H9 (cell line): ENCODE results near the gene NRIP3. TPM values are rescaled to one million over a fixed set of nuclear protein-coding genes. Genes with fewer than 3 reads are reported as not detected.

Source experiments
- DNase-seq: peaks from one replicate; pipeline ENCODE4 v3.0.0-alpha.2; 2017
- H2AFZ ChIP-seq: one replicate; pipeline ENCODE4 v1.6.1; 2013; ENCODE audit warnings: mild to moderate bottlenecking, low read length, control low read depth, moderate library complexity
- H2AK5ac ChIP-seq: 2 replicates; pipeline ENCODE4 v1.6.1; 2013; ENCODE audit warnings: low read length, control low read depth, mixed read lengths; ENCODE audit not compliant: insufficient read length
- H2BK120ac ChIP-seq: one replicate; pipeline ENCODE4 v1.6.1; 2013; ENCODE audit warnings: low read depth, mild to moderate bottlenecking, low read length, control low read depth, inconsistent platforms; ENCODE audit not compliant: poor library complexity, severe bottlenecking
- H2BK12ac ChIP-seq: 2 replicates; pipeline ENCODE4 v1.6.1; 2013; ENCODE audit warnings: low read length, control low read depth, mixed read lengths, low read depth; ENCODE audit not compliant: insufficient read length
- H2BK15ac ChIP-seq: 2 replicates; pipeline ENCODE4 v1.6.1; 2013; ENCODE audit warnings: low read depth, low read length, control low read depth
- H2BK20ac ChIP-seq: one replicate; pipeline ENCODE4 v1.6.1; 2013; ENCODE audit warnings: low read depth, mild to moderate bottlenecking, low read length, control low read depth, inconsistent platforms; ENCODE audit not compliant: poor library complexity, severe bottlenecking
- H2BK5ac ChIP-seq: 2 replicates; pipeline ENCODE4 v1.6.1; 2013; ENCODE audit warnings: low read length, control low read depth, mixed read lengths; ENCODE audit not compliant: insufficient read length
- H3K14ac ChIP-seq: 2 replicates; pipeline ENCODE4 v1.6.1; 2013; ENCODE audit warnings: low read length, control low read depth; ENCODE audit not compliant: insufficient read depth
- H3K18ac ChIP-seq: 2 replicates; pipeline ENCODE4 v1.6.1; 2013; ENCODE audit warnings: low read depth, mild to moderate bottlenecking, mixed read lengths, low read length, control low read depth; ENCODE audit not compliant: insufficient read length
- H3K23ac ChIP-seq: 2 replicates; pipeline ENCODE4 v1.6.1; 2013; ENCODE audit warnings: low read length, control low read depth, mixed read lengths, low read depth; ENCODE audit not compliant: insufficient read length
- H3K23me2 ChIP-seq: 2 replicates; pipeline ENCODE4 v1.6.1; 2013; ENCODE audit warnings: low read depth, mild to moderate bottlenecking, mixed read lengths, low read length, control low read depth; ENCODE audit not compliant: insufficient read length, poor library complexity, severe bottlenecking
- H3K27ac ChIP-seq: 2 replicates; pipeline ENCODE4 v1.5.1; 2013; ENCODE audit warnings: low read length, control low read depth, mixed read lengths, low read depth; ENCODE audit not compliant: insufficient read length
- H3K27me3 ChIP-seq: 2 replicates; pipeline ENCODE4 v1.6.1; 2013; ENCODE audit warnings: low read length, control low read depth, inconsistent platforms; ENCODE audit not compliant: insufficient read depth
- H3K4ac ChIP-seq: 2 replicates; pipeline ENCODE4 v1.6.1; 2013; ENCODE audit warnings: low read depth, mild to moderate bottlenecking, control low read depth, inconsistent platforms, low read length, moderate library complexity
- H3K4me1 ChIP-seq: 2 replicates; pipeline ENCODE4 v1.6.1; 2013; ENCODE audit warnings: low read length, control low read depth, inconsistent platforms; ENCODE audit not compliant: insufficient read depth
- H3K4me2 ChIP-seq: 2 replicates; pipeline ENCODE4 v1.6.1; 2013; ENCODE audit warnings: low read length, control low read depth, mixed read lengths; ENCODE audit not compliant: insufficient read length, insufficient read depth
- H3K56ac ChIP-seq: 2 replicates; pipeline ENCODE4 v1.6.1; 2013; ENCODE audit warnings: low read depth, mild to moderate bottlenecking, mixed read lengths, low read length, control low read depth; ENCODE audit not compliant: insufficient read length
- H3K79me1 ChIP-seq: 2 replicates; pipeline ENCODE4 v1.6.1; 2013; ENCODE audit warnings: low read depth, mild to moderate bottlenecking, moderate library complexity, low read length, control low read depth, inconsistent platforms; ENCODE audit not compliant: insufficient read depth, poor library complexity, severe bottlenecking
- H3K79me2 ChIP-seq: 2 replicates; pipeline ENCODE4 v1.6.1; 2013; ENCODE audit warnings: low read length, control low read depth, inconsistent platforms; ENCODE audit not compliant: insufficient read depth
- H3K9ac ChIP-seq: 2 replicates; pipeline ENCODE4 v1.6.1; 2013; ENCODE audit warnings: low read length, control low read depth, mixed read lengths; ENCODE audit not compliant: insufficient read length; ENCODE audit errors: extremely low read depth
- H3K9me3 ChIP-seq: one replicate; pipeline ENCODE4 v1.6.1; 2013; ENCODE audit warnings: low read depth, low read length, inconsistent platforms; ENCODE audit not compliant: control insufficient read depth
- H3T11ph ChIP-seq: one replicate; pipeline ENCODE4 v1.6.1; 2013; ENCODE audit warnings: mild to moderate bottlenecking, low read length, control low read depth, inconsistent platforms
- H4K20me1 ChIP-seq: one replicate; pipeline ENCODE4 v1.6.1; 2013; ENCODE audit not compliant: control insufficient read depth, insufficient read length, insufficient read depth
- H4K5ac ChIP-seq: 2 replicates; pipeline ENCODE4 v1.6.1; 2013; ENCODE audit warnings: low read depth, mild to moderate bottlenecking, mixed read lengths, low read length, control low read depth; ENCODE audit not compliant: insufficient read length
- H4K8ac ChIP-seq: replicated peaks from 2 replicates; pipeline ENCODE4 v1.6.1; 2013; ENCODE audit warnings: low read length, control low read depth, mixed read lengths, low read depth; ENCODE audit not compliant: insufficient read length
- H4K91ac ChIP-seq: 2 replicates; pipeline ENCODE4 v1.6.1; 2013; ENCODE audit warnings: low read depth, mild to moderate bottlenecking, moderate library complexity, mixed read lengths, low read length, control low read depth; ENCODE audit not compliant: insufficient read length
- H3K27ac Mint-ChIP-seq, 3 experiments: 2 replicates in 2 of 3; 3 replicates in 1 of 3; pipeline ENCODE4 v1.8.0; 2020 to 2021; ENCODE audit warnings: mixed read lengths in 3 of 3, mild to moderate bottlenecking in 1 of 3, moderate library complexity in 1 of 3
- H3K27me3 Mint-ChIP-seq: 2 replicates; pipeline ENCODE4 v1.8.0; 2021; ENCODE audit warnings: low read depth, mild to moderate bottlenecking, moderate library complexity, mixed read lengths
- H3K36me3 Mint-ChIP-seq, 3 experiments: 2 replicates in 2 of 3; 3 replicates in 1 of 3; pipeline ENCODE4 v1.8.0; 2020 to 2021; ENCODE audit warnings: low read depth in 3 of 3, mixed read lengths in 3 of 3; ENCODE audit not compliant: insufficient read depth in 1 of 3
- H3K4me1 Mint-ChIP-seq, 2 experiments: 2 replicates each; pipeline ENCODE4 v1.8.0; 2020; ENCODE audit warnings: mixed read lengths in 2 of 2
- H3K4me3 Mint-ChIP-seq, 2 experiments: 2 replicates in 1 of 2; 3 replicates in 1 of 2; pipeline ENCODE4 v1.8.0; 2020 to 2021; ENCODE audit warnings: mild to moderate bottlenecking in 2 of 2, mixed read lengths in 2 of 2, moderate library complexity in 1 of 2
- H3K9me3 Mint-ChIP-seq, 2 experiments: 2 replicates in 1 of 2; 3 replicates in 1 of 2; pipeline ENCODE4 v1.8.0; 2020; ENCODE audit warnings: mild to moderate bottlenecking in 2 of 2, mixed read lengths in 2 of 2, moderate library complexity in 1 of 2
- WGBS: extraction: QIAGEN DNeasy Blood & Tissue Kit; methylation state at CpG from one replicate; pipeline ENCODE4 v1.1.7; 2013; ENCODE audit warnings: missing lambda C conversion rate, low lambda C conversion rate, mixed read lengths; ENCODE audit not compliant: insufficient read length; ENCODE audit errors: extremely low coverage; 5-methylcytosine and 5-hydroxymethylcytosine counted together
- total RNA-seq: library from RNA; stranded (reverse); gene quantifications from 2 replicates; pipeline ENCODE4 v1.2.1, GENCODE V29; 2021
- TF ChIP-seq, protein P1 (sequence below): fragments of 200-600 bp; sonication (generic); conservative IDR thresholded peaks from 3 replicates; pipeline ENCODE4 v1.8.0; 2021; ENCODE audit warnings: antibody characterized with exemption, mild to moderate bottlenecking

Gene NRIP3
- total RNA-seq, 1 experiment from 2014 or later = 4.2 TPM

GRCh38 chr11:8989453-8989852 is 14.3 kb downstream of the NRIP3 start:
- no peak overlapping the region for H3K14ac ChIP-seq
- H3K23ac ChIP-seq = no peak overlapping the region
- H3K4me2 ChIP-seq = no peak overlapping the region
- H3K4me1 ChIP-seq = peaks cover 4% of the 10 kb centered on the region; the same call in 1 of the 2 replicates
- no peak overlapping the region for H3K9ac ChIP-seq
- no peak overlapping the region for H2BK12ac ChIP-seq
- H3K4ac ChIP-seq = no peak overlapping the region
- no peak overlapping the region for H2BK120ac ChIP-seq
- H2BK20ac ChIP-seq = no peak overlapping the region
- H3K79me1 ChIP-seq = no peaks in the 10 kb centered on the region
- H4K8ac ChIP-seq = no peak overlapping the region
- Mint-ChIP-seq H3K4me3 (no peak overlapping the region), H3K9me3 (no peaks in the 10 kb centered on the region; a peak in 1 of 5 replicates), H3K4me1 (peaks cover 6 to 8% of the 10 kb centered on the region in 2 experiments; a peak in 2 of 4 replicates), H3K27ac (no peak overlapping the region; a peak in 1 of 7 replicates), H3K36me3 (no peaks in the 10 kb centered on the region), H3K27me3 (peaks cover 3% of the 10 kb centered on the region; the same call in 1 of the 2 replicates)
- H3K18ac ChIP-seq = no peak overlapping the region
- no peak for DNase-seq
- H2BK5ac ChIP-seq = no peak overlapping the region
- H3T11ph ChIP-seq = no peak overlapping the region
- H3K27ac ChIP-seq = no peak overlapping the region
- no peaks in the 10 kb centered on the region for H3K9me3 ChIP-seq
- no peaks in the 10 kb centered on the region for H3K27me3 ChIP-seq
- no peak overlapping the region for H2BK15ac ChIP-seq
- H3K79me2 ChIP-seq = no peaks in the 10 kb centered on the region
- H3K56ac ChIP-seq = no peak overlapping the region
- no peaks in the 10 kb centered on the region for H4K20me1 ChIP-seq
- no peak overlapping the region for H4K91ac ChIP-seq
- H2AFZ ChIP-seq = no peak overlapping the region
- H3K23me2 ChIP-seq = no peaks in the 10 kb centered on the region
- no peak overlapping the region for H2AK5ac ChIP-seq
- no CpG with 5 or more reads among the region's 1 CpG for WGBS
- no peak overlapping the region for H4K5ac ChIP-seq
- TF ChIP-seq, protein P1, sequence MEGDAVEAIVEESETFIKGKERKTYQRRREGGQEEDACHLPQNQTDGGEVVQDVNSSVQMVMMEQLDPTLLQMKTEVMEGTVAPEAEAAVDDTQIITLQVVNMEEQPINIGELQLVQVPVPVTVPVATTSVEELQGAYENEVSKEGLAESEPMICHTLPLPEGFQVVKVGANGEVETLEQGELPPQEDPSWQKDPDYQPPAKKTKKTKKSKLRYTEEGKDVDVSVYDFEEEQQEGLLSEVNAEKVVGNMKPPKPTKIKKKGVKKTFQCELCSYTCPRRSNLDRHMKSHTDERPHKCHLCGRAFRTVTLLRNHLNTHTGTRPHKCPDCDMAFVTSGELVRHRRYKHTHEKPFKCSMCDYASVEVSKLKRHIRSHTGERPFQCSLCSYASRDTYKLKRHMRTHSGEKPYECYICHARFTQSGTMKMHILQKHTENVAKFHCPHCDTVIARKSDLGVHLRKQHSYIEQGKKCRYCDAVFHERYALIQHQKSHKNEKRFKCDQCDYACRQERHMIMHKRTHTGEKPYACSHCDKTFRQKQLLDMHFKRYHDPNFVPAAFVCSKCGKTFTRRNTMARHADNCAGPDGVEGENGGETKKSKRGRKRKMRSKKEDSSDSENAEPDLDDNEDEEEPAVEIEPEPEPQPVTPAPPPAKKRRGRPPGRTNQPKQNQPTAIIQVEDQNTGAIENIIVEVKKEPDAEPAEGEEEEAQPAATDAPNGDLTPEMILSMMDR = no peak
